Fibroblast of skin of right biceps (primary cell): ENCODE measurements around the gene RPAP2.
"Not testable (repeated sequence)": the region's sequence is repeated elsewhere in the genome, so short reads cannot be mapped to it uniquely, and the experiment has no call there.

ENCODE experiments used
- DNase-seq: peaks from one replicate; pipeline ENCODE4 v3.0.0-alpha.2; 2013

Gene RPAP2

DNA sequence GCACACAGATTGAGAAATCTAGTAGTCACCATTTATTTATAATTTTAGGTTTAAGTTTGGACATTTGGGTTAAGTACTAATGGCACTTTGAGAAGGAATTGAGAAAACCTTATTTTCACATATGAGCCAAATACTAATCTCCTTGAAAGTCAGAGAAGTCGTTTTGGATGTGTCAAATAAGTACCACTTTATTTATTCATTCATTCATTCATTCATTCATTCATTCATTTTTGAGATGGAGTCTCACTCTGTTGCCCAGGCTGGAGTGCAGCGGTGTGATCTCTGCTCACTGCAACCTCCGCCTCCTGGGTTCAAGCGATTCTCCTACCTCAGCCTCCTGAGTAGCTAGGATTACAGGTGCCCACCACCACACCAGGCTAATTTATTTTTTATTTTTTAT is 79.1 kb downstream of the RPAP2 start:
- not testable (repeated sequence) for DNase-seq

DNA sequence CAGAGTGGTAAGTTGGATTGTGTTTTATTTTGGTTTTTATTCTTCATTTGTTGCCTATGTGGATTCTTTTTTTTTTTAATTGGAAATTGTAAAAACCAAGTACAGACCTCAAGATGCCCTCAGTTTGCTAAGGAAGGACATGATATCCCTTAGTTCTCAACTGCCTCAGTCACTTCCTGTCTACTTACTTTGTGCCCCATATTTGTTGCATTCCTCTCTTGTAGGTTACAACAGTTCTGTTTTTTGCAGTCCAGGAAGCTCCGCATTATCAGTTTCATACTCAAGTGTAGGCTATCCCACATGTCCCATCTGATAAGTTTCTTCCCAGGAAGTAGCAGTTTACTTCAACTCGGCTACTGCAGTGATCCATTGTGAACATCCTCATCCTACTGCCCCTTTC is 82.0 kb downstream of the RPAP2 start:
- DNase-seq: no peak

DNA sequence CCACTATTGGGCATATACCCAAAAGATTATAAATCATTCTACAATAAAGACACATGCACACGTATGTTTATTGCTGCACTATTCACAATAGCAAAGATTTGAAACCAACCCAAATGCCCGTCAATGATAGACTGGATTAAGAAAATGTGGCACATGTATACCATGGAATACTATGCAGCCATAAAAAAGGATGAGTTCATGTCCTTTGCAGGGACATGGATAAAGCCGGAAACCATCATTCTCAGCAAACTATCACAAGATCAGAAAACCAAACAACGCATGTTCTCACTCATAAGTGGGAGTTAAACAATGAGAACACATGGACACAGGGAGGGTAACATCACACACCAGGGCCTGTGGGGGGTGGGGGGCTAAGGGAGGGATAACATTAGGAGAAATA is 95.1 kb downstream of the RPAP2 start:
- not testable (repeated sequence) for DNase-seq

- no peak for DNase-seq
These were observed 99.7 kb downstream of the RPAP2 start for GRCh38 chr1:92398519-92398918.

GRCh38 chr1:92399076-92399475 is 100.2 kb downstream of the RPAP2 start:
- no peak for DNase-seq

- DNase-seq: peak; percentile 11
These were observed 105.8 kb downstream of the RPAP2 start for GRCh38 chr1:92404661-92405060.

GRCh38 chr1:92408825-92409224 is 110.0 kb downstream of the RPAP2 start:
- DNase-seq: peak; percentile 27

- DNase-seq: no peak
These were observed 111.2 kb downstream of the RPAP2 start for GRCh38 chr1:92409946-92410549.

GRCh38 chr1:92410706-92411105 is 111.8 kb downstream of the RPAP2 start:
- no peak for DNase-seq

- peak; percentile 74 for DNase-seq
These were observed 112.7 kb downstream of the RPAP2 start for GRCh38 chr1:92411511-92411910.

DNA sequence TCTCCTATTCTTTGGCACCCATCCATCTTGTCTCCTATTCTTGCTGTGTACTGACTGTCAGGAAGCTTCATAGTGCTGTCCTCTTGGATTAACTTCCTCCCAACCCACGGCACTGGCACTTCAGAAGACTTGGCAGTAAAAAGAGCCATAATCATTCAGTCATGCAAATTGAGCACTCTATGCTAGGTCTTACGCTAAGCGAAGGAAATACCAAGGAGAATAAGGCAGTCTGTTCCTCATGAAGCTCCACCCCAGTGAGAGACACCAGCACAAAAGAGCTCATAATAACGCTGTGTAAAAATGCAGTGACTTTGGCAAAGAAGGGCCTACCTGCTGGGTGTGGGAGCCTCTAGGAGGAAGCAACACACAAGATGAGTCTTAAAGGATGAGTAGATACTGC is 120.8 kb downstream of the RPAP2 start:
- DNase-seq: no peak

GRCh38 chr1:92424381-92424780 is 125.5 kb downstream of the RPAP2 start:
- DNase-seq: no peak

- no peak for DNase-seq
These were observed 126.8 kb downstream of the RPAP2 start for GRCh38 chr1:92425617-92426016.

DNA sequence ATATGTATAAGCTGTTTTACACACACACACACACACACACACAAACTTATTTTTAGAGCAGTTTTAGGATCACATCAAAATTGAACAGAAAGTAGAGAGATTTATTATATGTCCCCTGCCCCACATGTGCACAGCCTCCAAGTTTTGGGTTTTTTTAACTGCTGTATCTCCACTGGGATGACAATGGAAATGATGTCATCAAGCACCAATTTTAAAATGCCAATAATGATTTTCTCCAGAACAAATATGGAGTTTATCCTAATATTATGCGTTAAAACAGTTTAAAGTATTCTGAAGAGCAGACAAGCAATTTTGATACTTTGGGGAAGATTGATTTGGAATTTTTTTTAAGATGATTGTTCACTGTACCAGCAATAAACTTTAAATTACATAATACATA is 131.2 kb downstream of the RPAP2 start:
- DNase-seq: no peak

- DNase-seq: not testable (repeated sequence)
These were observed 135.7 kb downstream of the RPAP2 start for GRCh38 chr1:92434572-92434971.

DNA sequence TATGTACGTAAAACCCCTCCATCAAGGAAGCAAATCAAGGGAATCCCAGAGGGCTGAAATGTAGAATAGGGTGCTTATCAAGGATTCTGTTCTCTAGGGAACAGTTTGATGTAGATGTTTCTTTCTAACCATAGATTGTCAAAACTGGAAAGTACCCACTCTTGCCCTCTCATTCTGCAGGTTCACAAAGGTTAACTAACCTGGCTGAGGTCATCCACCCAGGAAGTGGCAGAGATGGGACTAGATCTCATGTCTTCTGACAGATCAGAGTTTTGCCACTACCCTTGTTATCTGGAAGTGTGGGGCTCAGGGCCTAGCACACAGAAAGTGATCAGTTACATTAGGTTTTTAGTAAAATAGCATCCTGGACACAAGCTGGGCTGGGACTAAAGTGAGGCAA is 140.4 kb downstream of the RPAP2 start:
- no peak for DNase-seq

- no peak for DNase-seq
These were observed 142.4 kb downstream of the RPAP2 start for GRCh38 chr1:92441316-92441696.

GRCh38 chr1:92441697-92442342 is 143.0 kb downstream of the RPAP2 start:
- no peak for DNase-seq

- no peak for DNase-seq
These were observed 143.5 kb downstream of the RPAP2 start for GRCh38 chr1:92442351-92442750.

GRCh38 chr1:92443893-92444292 is 145.0 kb downstream of the RPAP2 start:
- DNase-seq: no peak

DNA sequence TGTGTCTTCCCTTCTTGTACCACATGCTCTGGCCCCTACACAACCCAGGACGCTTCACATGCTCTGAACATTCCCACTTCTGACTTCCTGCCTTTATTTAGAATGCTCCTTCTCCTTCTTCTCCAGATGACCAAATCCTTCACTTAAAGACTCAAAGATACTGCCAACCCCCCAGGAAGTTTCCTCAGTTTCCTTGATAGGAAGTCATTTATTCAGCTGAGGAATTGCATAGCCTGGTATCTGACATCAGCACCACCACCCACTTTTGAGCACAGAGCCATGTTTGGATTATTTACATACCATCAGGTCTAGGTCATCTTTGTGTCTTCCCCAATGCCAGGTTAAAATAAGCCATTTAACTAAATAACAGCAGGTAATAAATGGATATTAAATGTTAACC is 145.5 kb downstream of the RPAP2 start:
- DNase-seq: peak; percentile 31

DNA sequence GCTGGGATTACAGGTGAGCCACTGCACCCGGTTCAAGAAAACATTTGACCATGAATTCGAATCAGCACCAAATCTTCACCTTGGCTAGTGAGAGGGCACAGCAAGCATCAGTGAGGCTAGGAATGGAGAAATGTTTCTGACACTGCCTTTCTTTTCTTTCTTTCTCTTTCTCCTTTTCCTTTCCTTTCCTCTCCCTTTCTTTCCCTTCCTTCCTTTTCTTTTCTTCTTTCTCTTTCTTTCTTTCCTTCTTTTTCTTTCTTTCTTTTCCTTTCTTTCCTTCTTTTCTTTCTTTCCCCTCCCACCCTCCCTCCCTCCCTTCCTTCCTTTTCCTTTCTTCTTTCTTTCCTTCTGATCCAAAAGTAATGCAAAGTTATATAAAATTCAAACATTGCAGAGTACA is 147.0 kb downstream of the RPAP2 start:
- DNase-seq: no peak

DNA sequence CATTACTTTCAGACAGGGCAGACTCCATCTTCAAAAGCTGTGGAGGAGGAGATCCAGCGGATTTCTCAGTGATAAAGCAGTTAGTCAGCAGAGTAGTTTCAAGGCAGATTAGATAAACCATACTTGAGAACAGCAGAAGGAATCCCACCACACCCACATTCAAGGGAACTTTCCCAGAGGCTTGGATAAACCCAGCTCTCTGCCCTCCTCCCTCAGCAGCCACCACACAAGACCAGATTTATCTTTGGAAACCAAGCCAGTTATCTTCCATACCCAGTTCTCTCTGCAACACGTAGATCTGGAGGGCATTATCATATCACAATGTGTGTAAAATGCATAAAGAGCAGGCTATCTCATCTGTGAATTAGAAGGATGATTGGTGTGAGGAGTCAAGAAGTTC is 147.7 kb downstream of the RPAP2 start:
- peak; percentile 9 for DNase-seq

DNA sequence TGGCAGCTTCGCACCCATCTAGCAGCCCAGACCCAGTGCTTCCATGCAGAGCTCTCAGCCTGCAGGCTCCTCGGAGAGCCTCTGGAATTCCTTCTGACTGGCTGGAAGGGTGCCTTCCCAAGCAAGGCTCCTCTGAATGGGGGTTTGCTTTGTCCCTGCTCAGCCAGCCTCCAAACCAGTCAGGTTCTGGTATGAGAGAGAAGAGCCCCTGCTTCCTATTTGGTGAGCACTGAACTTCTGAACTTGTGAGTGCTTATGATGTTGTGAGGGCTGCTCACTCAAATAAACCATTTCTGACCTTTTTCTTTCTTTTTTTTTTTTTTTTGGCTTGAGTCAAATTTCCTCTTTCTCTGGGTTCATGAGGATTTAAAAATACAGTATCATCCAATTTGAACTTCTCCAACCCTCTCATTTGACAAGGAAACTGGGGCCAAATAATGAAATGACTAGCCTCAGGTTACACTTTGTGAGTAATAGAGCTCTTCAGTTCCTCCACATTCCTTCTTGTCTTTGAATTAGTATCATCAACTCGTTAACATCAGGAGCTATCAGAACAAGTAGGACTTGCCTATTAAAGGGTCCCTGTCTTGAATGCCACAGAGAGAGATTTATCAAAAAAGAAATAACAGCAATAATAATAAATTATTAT is 148.3 kb downstream of the RPAP2 start:
- no peak for DNase-seq

DNA sequence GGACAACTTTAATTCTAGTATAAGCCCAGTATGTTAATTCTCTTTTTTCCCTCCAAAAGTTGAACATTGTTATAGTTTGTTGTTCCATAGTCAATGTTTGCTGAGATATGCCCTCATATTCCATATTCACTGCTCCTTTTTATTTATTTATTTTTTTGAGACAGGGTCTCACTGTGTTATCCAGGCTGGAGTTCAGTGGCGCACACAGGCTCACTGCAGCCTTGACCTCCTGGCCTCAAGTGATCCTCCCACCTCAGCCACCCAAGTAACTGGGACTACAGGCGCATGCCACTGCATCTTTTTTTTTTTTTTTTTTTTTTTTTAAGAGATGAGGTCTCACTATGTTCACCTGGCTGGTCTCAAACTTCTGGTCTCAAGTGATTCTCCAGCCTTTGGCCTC is 149.1 kb downstream of the RPAP2 start:
- DNase-seq: no peak
